ENCODE data around the gene KLHL34.
A peak's percentile ranks its signal among the peaks of the same experiment; 100 is the strongest.

Gene KLHL34

DNA sequence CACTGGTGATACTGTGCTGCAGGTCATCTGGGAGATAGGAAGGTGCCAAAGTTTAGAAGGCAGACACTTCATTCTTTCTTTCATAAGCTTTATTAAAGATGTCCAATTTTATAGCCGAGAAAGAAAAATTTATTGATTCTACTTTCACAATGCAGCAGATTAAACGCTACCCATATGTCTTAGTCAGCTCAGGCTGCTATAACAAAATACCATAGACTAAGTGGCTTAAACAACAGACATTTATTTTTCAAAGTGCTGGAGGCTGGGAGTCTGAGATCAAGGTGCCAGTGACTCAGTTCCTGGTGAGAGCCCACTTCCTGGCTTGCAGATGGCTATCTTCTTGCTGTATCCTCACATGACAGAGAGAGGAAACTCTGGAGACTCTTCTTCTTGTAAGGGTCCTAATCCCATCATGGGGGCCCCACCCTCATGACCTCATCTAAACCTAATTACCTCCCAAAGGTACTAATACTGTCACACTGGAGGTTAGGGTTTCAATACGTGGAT lies 33.4 kb upstream of the KLHL34 start:
- peak; percentile 2 for DNase-seq (ENCODE audit: low read depth)
- H3K4me3 ChIP-seq (ENCODE audit: control insufficient read depth, low read depth, low read length): no peak overlapping the region
- TF ChIP-seq, protein P1, sequence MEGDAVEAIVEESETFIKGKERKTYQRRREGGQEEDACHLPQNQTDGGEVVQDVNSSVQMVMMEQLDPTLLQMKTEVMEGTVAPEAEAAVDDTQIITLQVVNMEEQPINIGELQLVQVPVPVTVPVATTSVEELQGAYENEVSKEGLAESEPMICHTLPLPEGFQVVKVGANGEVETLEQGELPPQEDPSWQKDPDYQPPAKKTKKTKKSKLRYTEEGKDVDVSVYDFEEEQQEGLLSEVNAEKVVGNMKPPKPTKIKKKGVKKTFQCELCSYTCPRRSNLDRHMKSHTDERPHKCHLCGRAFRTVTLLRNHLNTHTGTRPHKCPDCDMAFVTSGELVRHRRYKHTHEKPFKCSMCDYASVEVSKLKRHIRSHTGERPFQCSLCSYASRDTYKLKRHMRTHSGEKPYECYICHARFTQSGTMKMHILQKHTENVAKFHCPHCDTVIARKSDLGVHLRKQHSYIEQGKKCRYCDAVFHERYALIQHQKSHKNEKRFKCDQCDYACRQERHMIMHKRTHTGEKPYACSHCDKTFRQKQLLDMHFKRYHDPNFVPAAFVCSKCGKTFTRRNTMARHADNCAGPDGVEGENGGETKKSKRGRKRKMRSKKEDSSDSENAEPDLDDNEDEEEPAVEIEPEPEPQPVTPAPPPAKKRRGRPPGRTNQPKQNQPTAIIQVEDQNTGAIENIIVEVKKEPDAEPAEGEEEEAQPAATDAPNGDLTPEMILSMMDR (conservative IDR thresholded peaks at IDR 0.05; ENCODE audit: control insufficient read depth, insufficient read depth, low read depth, low read length): no peak

DNA sequence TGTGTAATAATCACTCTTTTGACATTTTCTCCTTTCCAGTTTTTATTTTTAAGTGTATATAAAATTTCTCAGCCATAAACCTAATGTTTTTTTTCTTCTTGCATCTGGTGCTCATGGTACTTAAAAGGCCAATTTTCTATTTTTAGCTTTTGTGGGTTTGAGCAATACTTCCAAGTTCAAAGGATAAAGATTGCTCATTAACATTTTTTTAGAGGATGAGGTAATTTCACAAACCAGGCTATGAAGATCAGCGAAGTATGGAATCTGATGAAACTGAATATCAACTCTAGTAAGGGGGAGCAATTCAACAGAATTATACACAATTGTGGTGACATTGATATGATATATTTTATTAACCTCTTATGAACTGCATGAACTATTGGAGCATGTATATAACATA lies 25.8 kb upstream of the KLHL34 start:
- no peak overlapping the region for H3K4me3 ChIP-seq (ENCODE audit: control insufficient read depth, low read depth, low read length)
- TF ChIP-seq, protein P1 (conservative IDR thresholded peaks at IDR 0.05; ENCODE audit: control insufficient read depth, insufficient read depth, low read depth, low read length): no peak

DNA sequence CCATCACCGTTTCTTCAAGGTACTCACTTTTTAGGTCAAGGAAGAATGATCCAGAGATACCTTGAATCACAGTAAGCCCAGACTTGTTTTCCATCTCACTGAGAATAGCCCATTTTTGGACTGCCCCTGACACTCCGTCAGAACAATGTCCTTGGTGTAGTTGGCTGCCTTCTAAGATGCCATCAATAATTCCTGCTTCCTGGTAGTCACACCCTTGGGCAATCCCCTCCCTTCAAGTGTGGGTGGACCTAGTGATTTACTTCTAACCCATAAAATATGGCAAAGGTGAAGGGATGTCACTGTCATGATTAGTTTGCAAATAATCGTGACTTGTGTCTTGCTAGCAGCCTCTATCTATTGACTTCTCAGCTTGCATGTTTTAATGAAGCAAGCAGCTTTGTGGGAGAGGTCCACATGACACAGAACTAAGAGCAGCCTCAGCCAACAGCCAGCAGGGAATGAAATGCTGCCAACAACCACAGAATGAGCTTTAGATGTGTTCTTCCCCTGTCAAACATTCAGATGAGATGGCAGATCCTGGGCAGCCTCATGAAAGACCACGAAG lies 20.0 kb upstream of the KLHL34 start:
- no peak overlapping the region for H3K4me3 ChIP-seq (ENCODE audit: control insufficient read depth, low read depth, low read length)
- TF ChIP-seq, protein P1 (conservative IDR thresholded peaks at IDR 0.05; ENCODE audit: control insufficient read depth, insufficient read depth, low read depth, low read length): no peak
- peak; percentile 2 for DNase-seq (ENCODE audit: low read depth)

More for the DNA sequence above, 25.8 kb upstream of the KLHL34 start:
- DNase-seq (ENCODE audit: low read depth): peak; percentile 67

DNA sequence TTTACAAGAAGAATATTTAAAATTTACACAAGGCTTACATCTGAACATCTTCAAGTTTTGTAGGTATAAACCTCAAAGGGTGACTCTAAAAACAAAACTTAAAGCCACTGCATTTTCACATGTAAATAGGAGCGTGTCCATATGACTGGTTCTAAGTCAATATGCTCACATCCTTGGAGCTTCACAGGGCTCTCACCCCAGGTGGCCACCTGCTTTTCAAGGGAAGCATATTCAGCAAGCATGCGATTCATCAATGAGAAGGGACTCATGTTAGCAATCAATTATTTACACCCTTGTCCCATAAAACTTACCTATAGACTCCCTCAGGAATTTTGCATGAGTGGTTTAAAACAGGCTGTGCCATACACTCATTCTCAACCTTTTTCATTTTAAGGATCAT lies 17.8 kb upstream of the KLHL34 start:
- TF ChIP-seq, protein P1 (conservative IDR thresholded peaks at IDR 0.05; ENCODE audit: control insufficient read depth, insufficient read depth, low read depth, low read length): no peak
- H3K4me3 ChIP-seq (ENCODE audit: control insufficient read depth, low read depth, low read length): no peak overlapping the region
- DNase-seq (ENCODE audit: low read depth): no peak

DNA sequence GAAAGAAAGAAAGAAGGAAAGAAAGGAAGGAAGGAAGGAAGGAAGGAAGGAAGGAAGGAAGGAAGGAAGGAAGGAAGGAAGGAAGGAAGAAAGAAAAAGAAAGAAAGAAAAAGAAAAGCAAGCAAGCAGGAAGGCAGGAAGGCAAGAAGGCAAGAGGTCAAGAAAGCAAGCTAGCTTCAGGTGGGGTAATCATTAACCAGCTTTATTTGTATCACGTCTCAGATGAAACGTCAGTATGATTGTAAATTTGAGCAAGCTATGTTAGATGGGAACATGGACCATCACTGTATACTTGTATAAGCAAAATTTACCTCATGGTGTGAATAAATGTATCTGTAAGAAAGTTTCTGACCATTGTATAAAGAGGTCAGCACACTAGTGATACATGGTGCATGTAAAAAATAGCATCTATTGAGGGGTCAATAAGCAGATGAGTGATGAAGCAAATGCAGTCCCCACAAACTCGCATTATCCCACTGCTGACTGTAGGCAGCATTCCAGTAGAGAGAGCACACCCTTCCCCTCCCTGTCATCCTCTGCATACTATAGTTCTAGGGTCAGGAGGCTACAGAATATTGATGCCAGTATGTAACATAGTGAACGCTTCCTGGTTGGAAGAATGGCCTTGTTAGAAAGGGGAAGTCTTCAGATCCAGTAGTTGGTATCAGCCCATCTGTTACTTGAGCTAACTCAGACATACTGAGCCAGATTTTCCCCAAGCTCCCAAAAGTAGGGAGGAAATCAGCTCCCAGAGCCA lies 16.5 kb upstream of the KLHL34 start:
- no peak for DNase-seq (ENCODE audit: low read depth)
- H3K4me3 ChIP-seq (ENCODE audit: control insufficient read depth, low read depth, low read length): no peak overlapping the region
- TF ChIP-seq, protein P1 (conservative IDR thresholded peaks at IDR 0.05; ENCODE audit: control insufficient read depth, insufficient read depth, low read depth, low read length): no peak

DNA sequence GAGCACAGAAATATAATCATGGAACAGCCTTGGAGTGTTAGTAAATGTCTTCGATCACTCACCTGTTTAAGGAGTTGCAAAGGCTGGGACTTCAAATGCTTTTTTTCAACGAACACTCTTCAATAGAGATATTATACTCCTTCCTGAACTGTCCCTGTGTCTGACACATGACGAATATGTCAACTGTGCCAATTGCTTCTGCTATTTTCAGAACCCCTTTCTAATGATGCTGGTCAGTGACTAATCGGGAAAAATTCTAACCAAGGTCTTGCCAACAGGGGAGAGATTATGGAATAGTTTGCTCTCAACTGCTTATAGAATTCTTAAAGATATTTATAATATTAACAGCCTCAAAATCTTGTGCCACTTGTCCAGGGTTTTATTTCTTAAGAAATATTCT lies 8.5 kb upstream of the KLHL34 start:
- TF ChIP-seq, protein P1 (conservative IDR thresholded peaks at IDR 0.05; ENCODE audit: control insufficient read depth, insufficient read depth, low read depth, low read length): no peak
- DNase-seq (ENCODE audit: low read depth): peak; percentile 2
- H3K4me3 ChIP-seq (ENCODE audit: control insufficient read depth, low read depth, low read length): no peak overlapping the region
